CD14-positive monocyte (primary cell): ENCODE measurements around the gene AHNAK2. TPM values are rescaled to one million over a fixed set of nuclear protein-coding genes. Genes with fewer than 3 reads are reported as not detected.

Experiments used
- DNase-seq, 3 donors: peaks; one replicate each; pipeline ENCODE4 v3.0.0-alpha.2; 2011 to 2022
- H2AFZ ChIP-seq: 2 replicates; pipeline ENCODE4 v1.6.0; 2012; ENCODE audit warnings: mild to moderate bottlenecking, low read depth, low read length, inconsistent platforms; ENCODE audit not compliant: insufficient read depth, poor library complexity, severe bottlenecking
- H3K27ac ChIP-seq, 2 donors: 1 replicate in 1 of 2; 2 replicates in 1 of 2; pipeline ENCODE4 v1.5.1; 2012 to 2013; ENCODE audit warnings: low read length in 2 of 2, control low read depth in 1 of 2, inconsistent platforms in 1 of 2, low read depth in 1 of 2, mild to moderate bottlenecking in 1 of 2
- H3K27me3 ChIP-seq, 2 donors: one replicate each; pipeline versions ENCODE4 v1.6.0 to v1.6.1; 2011 to 2013; ENCODE audit warnings: low read length in 2 of 2; ENCODE audit not compliant: control insufficient read depth in 2 of 2, insufficient read depth in 2 of 2
- H3K36me3 ChIP-seq, 2 donors: replicated peaks in 1 of 2; 1 replicate in 1 of 2; 2 replicates in 1 of 2; pipeline versions ENCODE4 v1.5.1 to v1.6.1; 2012 to 2013; ENCODE audit warnings: low read length in 2 of 2, control low read depth in 1 of 2, inconsistent platforms in 1 of 2, mild to moderate bottlenecking in 1 of 2; ENCODE audit not compliant: insufficient read depth in 2 of 2, control insufficient read depth in 1 of 2
- H3K4me1 ChIP-seq, 2 donors: 1 replicate in 1 of 2; 2 replicates in 1 of 2; pipeline versions ENCODE4 v1.5.1 to v1.6.1; 2012 to 2013; ENCODE audit warnings: low read length in 2 of 2, control low read depth in 1 of 2, inconsistent platforms in 1 of 2, mild to moderate bottlenecking in 1 of 2, moderate library complexity in 1 of 2; ENCODE audit not compliant: insufficient read depth in 2 of 2, control insufficient read depth in 1 of 2
- H3K4me2 ChIP-seq: replicated peaks from 2 replicates; pipeline ENCODE3; 2012; ENCODE audit warnings: low read length, moderate library complexity, mild to moderate bottlenecking; ENCODE audit not compliant: poor library complexity, severe bottlenecking; ENCODE audit errors: extremely low read depth
- H3K4me3 ChIP-seq, 3 experiments: fragments of 200-600 bp in 1 of 3; sonication (generic) in 1 of 3; replicated peaks in 1 of 3; 1 replicate in 2 of 3; 2 replicates in 1 of 3; pipeline ENCODE4 v1.5.1; 2011 to 2013; ENCODE audit warnings: low read length in 3 of 3, mild to moderate bottlenecking in 3 of 3, control low read depth in 2 of 3, low read depth in 2 of 3, inconsistent platforms in 1 of 3, moderate library complexity in 1 of 3
- H3K79me2 ChIP-seq: 2 replicates; pipeline ENCODE4 v1.6.0; 2012; ENCODE audit warnings: mild to moderate bottlenecking, control low read depth, inconsistent platforms, low read length, moderate library complexity; ENCODE audit not compliant: insufficient read depth
- H3K9ac ChIP-seq: 2 replicates; pipeline ENCODE4 v1.6.0; 2017; ENCODE audit warnings: low read length, mild to moderate bottlenecking; ENCODE audit not compliant: insufficient read depth, poor library complexity, severe bottlenecking
- H3K9me3 ChIP-seq, 2 donors: replicated peaks in 1 of 2; 1 replicate in 1 of 2; 2 replicates in 1 of 2; pipeline versions ENCODE4 v1.5.1 to v1.6.1; 2012 to 2013; ENCODE audit warnings: low read length in 2 of 2, control low read depth in 1 of 2; ENCODE audit not compliant: control insufficient read depth in 1 of 2, insufficient read depth in 1 of 2
- H4K20me1 ChIP-seq: 2 replicates; pipeline ENCODE4 v1.6.0; 2012; ENCODE audit warnings: mild to moderate bottlenecking, low read length, control low read depth, moderate library complexity; ENCODE audit not compliant: insufficient read depth
- H3K27ac Mint-ChIP-seq, 7 donors: one replicate each; pipeline ENCODE4 v1.8.0; 2020; ENCODE audit warnings: mild to moderate bottlenecking in 7 of 7, mixed read lengths in 7 of 7, moderate library complexity in 6 of 7, inconsistent platforms in 2 of 7
- H3K27me3 Mint-ChIP-seq, 3 donors: one replicate each; pipeline ENCODE4 v1.8.0; 2021 to 2022; ENCODE audit warnings: low read depth in 3 of 3, mild to moderate bottlenecking in 3 of 3, mixed read lengths in 3 of 3, moderate library complexity in 3 of 3, inconsistent platforms in 1 of 3
- H3K36me3 Mint-ChIP-seq, 2 donors: one replicate each; pipeline ENCODE4 v1.8.0; 2020; ENCODE audit warnings: mixed read lengths in 2 of 2, inconsistent platforms in 1 of 2, mild to moderate bottlenecking in 1 of 2
- H3K4me1 Mint-ChIP-seq: one replicate; pipeline ENCODE4 v1.8.0; 2020; ENCODE audit warnings: mild to moderate bottlenecking, mixed read lengths
- H3K4me3 Mint-ChIP-seq, 2 donors: one replicate each; pipeline ENCODE4 v1.8.0; 2020; ENCODE audit warnings: mild to moderate bottlenecking in 2 of 2, mixed read lengths in 2 of 2, moderate library complexity in 1 of 2
- H3K9me3 Mint-ChIP-seq, 7 donors: one replicate each; pipeline ENCODE4 v1.8.0; 2020 to 2022; ENCODE audit warnings: mixed read lengths in 7 of 7, mild to moderate bottlenecking in 6 of 7, moderate library complexity in 6 of 7, inconsistent platforms in 2 of 7
- CTCF ChIP-seq: fragments of 200-600 bp; IDR thresholded peaks from one replicate; pipeline ENCODE4 v1.8.0; 2022; ENCODE audit warnings: antibody characterized with exemption, mild to moderate bottlenecking
- WGBS: methylation state at CpG from one replicate; pipeline ENCODE4 v1.1.5; 2013; ENCODE audit warnings: missing lambda C conversion rate; ENCODE audit not compliant: insufficient coverage; 5-methylcytosine and 5-hydroxymethylcytosine counted together
- intact Hi-C, 2 donors: fragments of 100-400 bp; cut with micrococcal nuclease; formaldehyde crosslinking; loops; one replicate each; pipeline versions ENCODE4 v1.15.0 to v1.15.1; 2023
- polyA plus RNA-seq, 3 donors: library from polyadenylated mRNA; depleted of rRNA in 1 of 3; unstranded in 2 of 3; stranded (reverse) in 1 of 3; fragments of 300-500 nt in 2 of 3; fragments of >200 nt in 1 of 3; fragmentation: Illumina TruSeq in 2 of 3; gene quantifications; 1 replicate in 2 of 3; 2 replicates in 1 of 3; pipeline ENCODE4 v1.2.3, GENCODE V29; 2012 to 2021

Gene AHNAK2
- polyA plus RNA-seq, 3 donors: 0.01 TPM; not detected in 2

GRCh38 chr14:105026802-105027563 is 48.8 kb upstream of the AHNAK2 start:
- no peak for TF ChIP-seq CTCF
- peak overlapping the region; percentile 89 to 98 (median 97) for H3K27ac Mint-ChIP-seq
- WGBS: no CpG with 5 or more reads among the region's 1 CpG
- intact Hi-C loops: loop anchor here in 1 of 2 donors (1.0 kb wide), 1 partner anchor 7 kb away; no protein-coding TSS in a partner anchor
- H3K36me3 ChIP-seq: no peaks in the 10 kb centered on the region
- DNase-seq: peak; percentile 33 to 71 (median 38)
- no peak overlapping the region for H3K9ac ChIP-seq
- peaks cover 15% of the 10 kb centered on the region for H3K79me2 ChIP-seq
- no peak overlapping the region for H2AFZ ChIP-seq
- no peak overlapping the region for H3K4me2 ChIP-seq
- peaks cover 40% of the 10 kb centered on the region for H3K4me1 Mint-ChIP-seq
- H3K27me3 ChIP-seq: no peaks in the 10 kb centered on the region
- no peaks in the 10 kb centered on the region for H3K9me3 ChIP-seq
- H4K20me1 ChIP-seq: no peaks in the 10 kb centered on the region
- H3K4me3 ChIP-seq: no peak overlapping the region
- peaks cover 2 to 11% (median 3%) of the 10 kb centered on the region in 7 donors for H3K9me3 Mint-ChIP-seq
- peak overlapping the region; percentile 80 to 92 for H3K27ac ChIP-seq
- H3K36me3 Mint-ChIP-seq: peaks cover 14 to 15% of the 10 kb centered on the region in 2 donors
- peaks cover 0 to 7% (median 3%) of the 10 kb centered on the region in 3 donors for H3K27me3 Mint-ChIP-seq
- H3K4me1 ChIP-seq: peaks cover 42 to 59% of the 10 kb centered on the region in 2 donors
- no peak overlapping the region for H3K4me3 Mint-ChIP-seq

GRCh38 chr14:105026033-105026785 is 48.0 kb upstream of the AHNAK2 start:
- WGBS: 53% methylated on average over 6 of the region's 16 CpGs
- Histone ChIP-seq H3K27ac (peak overlapping the region; percentile 89 to 92), H3K4me2 (peak overlapping the region; percentile 46), H3K79me2 (peaks cover 15% of the 10 kb centered on the region), H4K20me1 (no peaks in the 10 kb centered on the region), H3K9me3 (no peaks in the 10 kb centered on the region), H3K27me3 (no peaks in the 10 kb centered on the region), H3K9ac (peak overlapping the region; percentile 41), H3K4me3 (peak overlapping the region in 1 of 3 experiments; percentile 45), H2AFZ (no peak overlapping the region), H3K4me1 (peaks cover 50 to 66% of the 10 kb centered on the region in 2 donors), H3K36me3 (no peaks in the 10 kb centered on the region)
- H3K36me3 Mint-ChIP-seq: peaks cover 14 to 17% of the 10 kb centered on the region in 2 donors
- H3K4me3 Mint-ChIP-seq: peak overlapping the region in 1 of 2 donors; percentile 6
- H3K27ac Mint-ChIP-seq: peak overlapping the region; percentile 89 to 98 (median 97)
- intact Hi-C loops: loop anchor here in 1 of 2 donors (1.0 kb wide), 1 partner anchor 8 kb away; no protein-coding TSS in a partner anchor
- H3K27me3 Mint-ChIP-seq: peaks cover 0 to 5% (median 5%) of the 10 kb centered on the region in 3 donors
- DNase-seq: peak; percentile 78 to 88 (median 88)
- TF ChIP-seq CTCF: no peak
- H3K4me1 Mint-ChIP-seq: peaks cover 47% of the 10 kb centered on the region
- H3K9me3 Mint-ChIP-seq: peaks cover 2 to 11% (median 3%) of the 10 kb centered on the region in 7 donors
